Natural killer cell treated with Interleukin-12 subunit alpha and Interleukin-12 subunit beta and Interleukin-15 and Interleukin-18, amount 100 ng/mL, for 72 hours (primary cell): ENCODE measurements around the gene RAP1GAP2. TPM values are rescaled to one million over a fixed set of nuclear protein-coding genes. Genes with fewer than 3 reads are reported as not detected.
A peak's percentile ranks its signal among the peaks of the same experiment; 100 is the strongest.
"Not testable (repeated sequence)": the region's sequence is repeated elsewhere in the genome, so short reads cannot be mapped to it uniquely, and the experiment has no call there.

Experiments
- ATAC-seq, 2 donors: fragments of 150-1000 bp; cut with Tn5 transposase in 1 of 2; sonication (Bioruptor Pico), chemical (Tn5 transposase) in 1 of 2; 2 replicates each; pipeline ENCODE4 v1.10.0; 2021
- DNase-seq: peaks from one replicate; pipeline ENCODE4 v3.0.0; 2022; ENCODE audit warnings: low spot score
- H3K27ac Mint-ChIP-seq, 2 donors: 1 replicate in 1 of 2; 2 replicates in 1 of 2; pipeline ENCODE4 v1.8.0; 2022; ENCODE audit warnings: mixed read lengths in 2 of 2, mild to moderate bottlenecking in 1 of 2, moderate library complexity in 1 of 2
- H3K27me3 Mint-ChIP-seq, 2 donors: 1 replicate in 1 of 2; 2 replicates in 1 of 2; pipeline ENCODE4 v1.8.0; 2022; ENCODE audit warnings: mixed read lengths in 2 of 2
- H3K36me3 Mint-ChIP-seq: one replicate; pipeline ENCODE4 v1.8.0; 2022; ENCODE audit warnings: mixed read lengths
- H3K4me1 Mint-ChIP-seq, 2 donors: 1 replicate in 1 of 2; 2 replicates in 1 of 2; pipeline ENCODE4 v1.8.0; 2022; ENCODE audit warnings: low read depth in 2 of 2, mixed read lengths in 2 of 2, mild to moderate bottlenecking in 1 of 2
- H3K4me3 Mint-ChIP-seq: one replicate; pipeline ENCODE4 v1.8.0; 2022; ENCODE audit warnings: mixed read lengths
- H3K9me3 Mint-ChIP-seq: 2 replicates; pipeline ENCODE4 v1.8.0; 2022; ENCODE audit warnings: mixed read lengths
- total RNA-seq, 2 donors: library from RNA; stranded (reverse); gene quantifications; one replicate each; pipeline ENCODE4 v1.2.3, GENCODE V29; 2022

RAP1GAP2 gene
- total RNA-seq, 2 donors from 2014 or later: 7.7 to 14.5 TPM

GRCh38 chr17:2876467-2876866 is 80.2 kb downstream of the RAP1GAP2 start:
- Mint-ChIP-seq H3K27ac (peak overlapping the region; percentile 8 to 13), H3K27me3 (no peaks in the 10 kb centered on the region), H3K4me3 (no peak overlapping the region), H3K36me3 (no peaks in the 10 kb centered on the region), H3K9me3 (no peaks in the 10 kb centered on the region), H3K4me1 (peaks cover 29 to 47% of the 10 kb centered on the region in 2 donors)
- DNase-seq (no peak), ATAC-seq (no peak)

- Mint-ChIP-seq H3K27ac (no peak overlapping the region), H3K9me3 (no peaks in the 10 kb centered on the region), H3K27me3 (no peaks in the 10 kb centered on the region), H3K36me3 (no peaks in the 10 kb centered on the region), H3K4me3 (no peak overlapping the region), H3K4me1 (peaks cover 44 to 60% of the 10 kb centered on the region in 2 donors)
- no peak for DNase-seq
- ATAC-seq: peak in 1 of 2 donors; percentile 32
Observed at GRCh38 chr17:2878751-2879254, 82.6 kb downstream of the RAP1GAP2 start.

- DNase-seq (no peak), ATAC-seq (peak in 1 of 2 donors; percentile 20)
- Mint-ChIP-seq H3K4me1 (peaks cover 34 to 57% of the 10 kb centered on the region in 2 donors), H3K4me3 (no peak overlapping the region), H3K27ac (peak overlapping the region; percentile 50 to 79), H3K9me3 (no peaks in the 10 kb centered on the region), H3K27me3 (no peaks in the 10 kb centered on the region), H3K36me3 (no peaks in the 10 kb centered on the region)
Observed at GRCh38 chr17:2880050-2880449, 83.8 kb downstream of the RAP1GAP2 start.

- Mint-ChIP-seq H3K4me1 (peaks cover 34 to 51% of the 10 kb centered on the region in 2 donors), H3K36me3 (no peaks in the 10 kb centered on the region)
- ATAC-seq: no peak
Observed at GRCh38 chr17:2881295-2881694, 85.1 kb downstream of the RAP1GAP2 start.

GRCh38 chr17:2883544-2884213 is 87.4 kb downstream of the RAP1GAP2 start:
- Mint-ChIP-seq H3K9me3 (no peaks in the 10 kb centered on the region), H3K36me3 (no peaks in the 10 kb centered on the region), H3K4me1 (peaks cover 24 to 40% of the 10 kb centered on the region in 2 donors), H3K27me3 (no peaks in the 10 kb centered on the region), H3K4me3 (peak overlapping the region; percentile 36), H3K27ac (peak overlapping the region; percentile 34 to 62)
- ATAC-seq (peak; percentile 57 to 79), DNase-seq (no peak)

More at GRCh38 chr17:2881295-2881694, 85.1 kb downstream of the RAP1GAP2 start:
- no peaks in the 10 kb centered on the region for H3K27me3 Mint-ChIP-seq
- no peak overlapping the region for H3K4me3 Mint-ChIP-seq
- no peak for DNase-seq
- H3K9me3 Mint-ChIP-seq: no peaks in the 10 kb centered on the region
- no peak overlapping the region for H3K27ac Mint-ChIP-seq

GRCh38 chr17:2885733-2886132 is 89.5 kb downstream of the RAP1GAP2 start:
- H3K9me3 Mint-ChIP-seq: no peaks in the 10 kb centered on the region
- no peak for ATAC-seq
- peaks cover 17 to 43% of the 10 kb centered on the region in 2 donors for H3K4me1 Mint-ChIP-seq
- no peaks in the 10 kb centered on the region for H3K27me3 Mint-ChIP-seq
- no peak overlapping the region for H3K4me3 Mint-ChIP-seq
- H3K36me3 Mint-ChIP-seq: no peaks in the 10 kb centered on the region
- DNase-seq: no peak
- H3K27ac Mint-ChIP-seq: no peak overlapping the region

GRCh38 chr17:2888326-2888725 is 92.1 kb downstream of the RAP1GAP2 start:
- H3K4me1 Mint-ChIP-seq: peaks cover 20 to 50% of the 10 kb centered on the region in 2 donors
- no peaks in the 10 kb centered on the region for H3K36me3 Mint-ChIP-seq
- no peaks in the 10 kb centered on the region for H3K27me3 Mint-ChIP-seq

GRCh38 chr17:2889256-2889655 is 93.0 kb downstream of the RAP1GAP2 start:
- ATAC-seq (no peak), DNase-seq (no peak)
- peak overlapping the region in 1 of 2 donors; percentile 40 for H3K27ac Mint-ChIP-seq

More at GRCh38 chr17:2888326-2888725, 92.1 kb downstream of the RAP1GAP2 start:
- Mint-ChIP-seq H3K27ac (peak overlapping the region in 1 of 2 donors; percentile 40), H3K9me3 (no peaks in the 10 kb centered on the region), H3K4me3 (no peak overlapping the region)
- DNase-seq (no peak), ATAC-seq (no peak)

GRCh38 chr17:2890778-2891177 is 94.5 kb downstream of the RAP1GAP2 start:
- peak overlapping the region in 1 of 2 donors; percentile 73 for H3K27ac Mint-ChIP-seq
- H3K4me3 Mint-ChIP-seq, H3K9me3 Mint-ChIP-seq, H3K27me3 Mint-ChIP-seq, H3K36me3 Mint-ChIP-seq, ATAC-seq, DNase-seq: not testable (repeated sequence)
- H3K4me1 Mint-ChIP-seq: peaks cover 17 to 47% of the 10 kb centered on the region in 2 donors

More at GRCh38 chr17:2889256-2889655, 93.0 kb downstream of the RAP1GAP2 start:
- H3K27me3 Mint-ChIP-seq: no peaks in the 10 kb centered on the region
- H3K4me3 Mint-ChIP-seq: no peak overlapping the region
- H3K36me3 Mint-ChIP-seq: no peaks in the 10 kb centered on the region
- peaks cover 16 to 45% of the 10 kb centered on the region in 2 donors for H3K4me1 Mint-ChIP-seq
- H3K9me3 Mint-ChIP-seq: no peaks in the 10 kb centered on the region

GRCh38 chr17:2892305-2892971 is 96.2 kb downstream of the RAP1GAP2 start:
- Mint-ChIP-seq H3K4me3 (peak overlapping the region; percentile 7), H3K4me1 (peaks cover 21 to 50% of the 10 kb centered on the region in 2 donors), H3K9me3 (no peaks in the 10 kb centered on the region), H3K27me3 (no peaks in the 10 kb centered on the region), H3K36me3 (no peaks in the 10 kb centered on the region), H3K27ac (peak overlapping the region; percentile 41 to 80)
- no peak for DNase-seq
- ATAC-seq: peak; percentile 87 to 92

- ATAC-seq (no peak), DNase-seq (no peak)
- Mint-ChIP-seq H3K27me3 (no peaks in the 10 kb centered on the region), H3K4me1 (peaks cover 21 to 49% of the 10 kb centered on the region in 2 donors), H3K36me3 (no peaks in the 10 kb centered on the region), H3K4me3 (no peak overlapping the region), H3K27ac (no peak overlapping the region), H3K9me3 (no peaks in the 10 kb centered on the region)
Observed at GRCh38 chr17:2893422-2893914, 97.2 kb downstream of the RAP1GAP2 start.

GRCh38 chr17:2894782-2895181 is 98.5 kb downstream of the RAP1GAP2 start:
- H3K4me3 Mint-ChIP-seq: no peak overlapping the region
- H3K36me3 Mint-ChIP-seq: no peaks in the 10 kb centered on the region
- H3K4me1 Mint-ChIP-seq: peaks cover 26 to 49% of the 10 kb centered on the region in 2 donors
- no peaks in the 10 kb centered on the region for H3K27me3 Mint-ChIP-seq
- H3K27ac Mint-ChIP-seq: peak overlapping the region in 1 of 2 donors; percentile 11
- DNase-seq (no peak), ATAC-seq (no peak)
- no peaks in the 10 kb centered on the region for H3K9me3 Mint-ChIP-seq

- Mint-ChIP-seq H3K36me3 (no peaks in the 10 kb centered on the region), H3K4me1 (peaks cover 19 to 33% of the 10 kb centered on the region in 2 donors), H3K27ac (no peak overlapping the region), H3K4me3 (no peak overlapping the region), H3K27me3 (no peaks in the 10 kb centered on the region), H3K9me3 (no peaks in the 10 kb centered on the region)
- ATAC-seq (no peak), DNase-seq (no peak)
Observed at GRCh38 chr17:2897605-2898004, 101.4 kb downstream of the RAP1GAP2 start.
